ENCODE data around the gene NTSR2. TPM values are rescaled to one million over a fixed set of nuclear protein-coding genes. Genes with fewer than 3 reads are reported as not detected.

NTSR2 gene
- total and polyA plus RNA-seq, 8 donors = not detected

GRCh38 chr2:11701206-11701605, 31.2 kb upstream of the NTSR2 start:
- Histone ChIP-seq H3K4me1 (no peaks in the 10 kb centered on the region), H3K27me3 (no peaks in the 10 kb centered on the region), H3K9me3 (no peaks in the 10 kb centered on the region), H3K27ac (no peak overlapping the region), H3K4me3 (no peak overlapping the region), H3K36me3 (no peaks in the 10 kb centered on the region)
- DNase-seq (no peak), FAIRE-seq (no peak), ATAC-seq (no peak)
- TF ChIP-seq, protein P1, sequence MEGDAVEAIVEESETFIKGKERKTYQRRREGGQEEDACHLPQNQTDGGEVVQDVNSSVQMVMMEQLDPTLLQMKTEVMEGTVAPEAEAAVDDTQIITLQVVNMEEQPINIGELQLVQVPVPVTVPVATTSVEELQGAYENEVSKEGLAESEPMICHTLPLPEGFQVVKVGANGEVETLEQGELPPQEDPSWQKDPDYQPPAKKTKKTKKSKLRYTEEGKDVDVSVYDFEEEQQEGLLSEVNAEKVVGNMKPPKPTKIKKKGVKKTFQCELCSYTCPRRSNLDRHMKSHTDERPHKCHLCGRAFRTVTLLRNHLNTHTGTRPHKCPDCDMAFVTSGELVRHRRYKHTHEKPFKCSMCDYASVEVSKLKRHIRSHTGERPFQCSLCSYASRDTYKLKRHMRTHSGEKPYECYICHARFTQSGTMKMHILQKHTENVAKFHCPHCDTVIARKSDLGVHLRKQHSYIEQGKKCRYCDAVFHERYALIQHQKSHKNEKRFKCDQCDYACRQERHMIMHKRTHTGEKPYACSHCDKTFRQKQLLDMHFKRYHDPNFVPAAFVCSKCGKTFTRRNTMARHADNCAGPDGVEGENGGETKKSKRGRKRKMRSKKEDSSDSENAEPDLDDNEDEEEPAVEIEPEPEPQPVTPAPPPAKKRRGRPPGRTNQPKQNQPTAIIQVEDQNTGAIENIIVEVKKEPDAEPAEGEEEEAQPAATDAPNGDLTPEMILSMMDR (IDR thresholded peaks at IDR 0.05) = no peak
- WGBS, 2 donors = 89 to 90% methylated on average over 5 of the region's 5 CpGs
- intact Hi-C loops (cut with DNase I) = no loop called here

- intact Hi-C loops (cut with DNase I) = loop anchor here in 1 of 3 donors (5.0 kb wide), 1 partner anchor 82 kb away; no protein-coding TSS in a partner anchor
- Histone ChIP-seq H3K4me1 (no peaks in the 10 kb centered on the region), H3K27me3 (no peaks in the 10 kb centered on the region), H3K27ac (no peak overlapping the region), H3K9me3 (no peaks in the 10 kb centered on the region), H3K36me3 (no peaks in the 10 kb centered on the region), H3K4me3 (no peak overlapping the region)
- WGBS, 2 donors = 72 to 79% methylated on average over 9 of the region's 9 CpGs
- no peak for FAIRE-seq
- ATAC-seq = no peak
- no peak for DNase-seq
- TF ChIP-seq, protein P1 (IDR thresholded peaks at IDR 0.05) = no peak
Measured at GRCh38 chr2:11699686-11700670, 30.0 kb upstream of the NTSR2 start.

DNA sequence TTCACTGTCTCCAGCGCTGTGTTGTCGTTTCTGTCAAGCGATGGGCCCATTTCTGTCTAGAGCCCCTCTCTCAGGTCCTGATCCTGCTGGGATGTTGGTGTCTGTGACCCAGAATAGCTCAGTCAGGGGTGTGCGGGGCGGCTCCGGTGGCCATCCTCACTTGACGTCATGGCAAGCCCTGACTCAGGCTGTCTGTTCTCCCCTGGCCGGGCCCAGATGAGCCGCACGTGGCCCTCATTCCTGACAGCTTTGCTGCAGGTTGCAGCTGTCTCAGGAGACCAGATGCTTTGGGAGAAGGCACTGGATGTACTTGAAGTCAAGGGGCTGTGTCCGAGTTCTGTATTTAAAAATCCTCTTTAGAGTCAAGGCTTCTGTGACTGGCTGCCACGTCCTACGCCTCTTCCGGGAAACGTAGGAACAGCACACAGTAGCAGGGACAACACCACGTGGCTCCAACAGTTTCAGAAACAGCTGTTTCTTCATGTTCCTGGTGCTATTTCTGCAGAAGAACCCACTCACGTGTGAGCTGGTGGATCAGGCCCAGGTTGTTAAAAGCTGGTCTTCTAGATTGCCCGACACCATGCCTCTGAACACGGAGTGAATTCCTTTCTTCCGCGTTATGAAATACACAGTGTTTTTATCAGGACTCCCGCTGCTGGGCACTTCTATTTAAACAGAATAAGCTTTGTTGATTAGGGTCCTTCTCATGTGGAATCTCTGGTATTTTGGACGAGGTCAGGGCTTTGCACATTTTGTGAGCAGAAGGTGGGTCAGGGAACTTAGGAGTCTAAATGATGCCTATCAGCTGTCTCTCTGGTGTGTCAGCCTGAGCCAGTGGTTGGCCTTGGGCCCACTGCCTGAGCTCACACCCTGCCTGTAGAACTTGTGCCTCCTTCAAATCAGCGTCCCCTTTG, 28.3 kb upstream of the NTSR2 start:
- H3K4me3 ChIP-seq = no peak overlapping the region
- no peaks in the 10 kb centered on the region for H3K36me3 ChIP-seq
- H3K9me3 ChIP-seq = no peaks in the 10 kb centered on the region
- TF ChIP-seq, protein P1 (IDR thresholded peaks at IDR 0.05) = no peak
- ATAC-seq (peak; percentile 47 to 69 (median 58)), FAIRE-seq (no peak), DNase-seq (no peak)
- WGBS, 2 donors = 66 to 74% methylated on average over 24 of the region's 24 CpGs
- H3K27me3 ChIP-seq = no peaks in the 10 kb centered on the region
- no peaks in the 10 kb centered on the region for H3K4me1 ChIP-seq
- intact Hi-C loops (cut with DNase I) = loop anchor here in 1 of 3 donors (5.0 kb wide), 1 partner anchor 84 kb away; no protein-coding TSS in a partner anchor
- H3K27ac ChIP-seq = peak overlapping the region in 2 of 4 donors; percentile 19 to 49

DNA sequence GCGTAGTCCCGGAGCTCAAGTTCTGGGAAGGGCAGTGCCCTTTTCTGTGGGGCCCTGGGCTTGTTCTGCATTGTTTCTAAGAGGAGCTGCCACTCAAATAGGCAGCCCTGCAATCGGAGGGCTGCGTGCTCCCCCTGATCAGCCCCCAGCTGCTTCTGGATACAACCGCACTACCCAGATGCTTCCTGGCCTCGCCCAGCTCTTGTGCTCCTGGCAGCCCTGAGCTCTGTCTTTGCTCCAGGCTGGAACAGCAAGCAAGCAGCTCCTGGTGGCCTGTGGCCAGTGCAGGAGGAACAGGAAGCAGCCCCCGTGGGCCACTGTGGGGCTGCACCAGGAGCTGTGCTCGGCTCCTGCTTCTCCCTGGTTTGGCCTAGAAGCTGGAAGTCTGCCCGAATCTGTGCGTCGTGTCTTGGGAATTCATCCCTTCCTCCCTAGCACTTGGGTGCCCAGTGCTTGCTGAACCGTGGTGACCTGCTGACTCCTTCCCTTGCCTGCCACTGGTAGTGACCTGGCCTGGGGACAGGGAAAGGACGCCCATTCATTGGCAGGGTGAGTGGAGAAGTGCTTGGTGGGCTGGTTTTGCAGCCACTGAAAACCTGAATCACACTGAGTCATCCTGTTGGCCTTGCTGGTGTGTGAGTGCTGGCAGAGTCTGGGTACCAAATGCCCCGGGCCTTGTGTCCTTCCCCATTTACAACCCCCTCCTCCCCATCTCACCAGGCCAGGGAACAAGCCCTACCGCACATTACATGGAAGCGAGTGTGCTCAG, 27.3 kb upstream of the NTSR2 start:
- Histone ChIP-seq H3K4me1 (no peaks in the 10 kb centered on the region), H3K36me3 (no peaks in the 10 kb centered on the region), H3K27me3 (no peaks in the 10 kb centered on the region), H3K9me3 (no peaks in the 10 kb centered on the region), H3K27ac (no peak overlapping the region), H3K4me3 (no peak overlapping the region)
- TF ChIP-seq, protein P1 (IDR thresholded peaks at IDR 0.05) = no peak
- FAIRE-seq = no peak
- ATAC-seq = peak in 1 of 4 donors; percentile 9
- WGBS, 2 donors = 77 to 80% methylated on average over 16 of the region's 16 CpGs
- intact Hi-C loops (cut with DNase I) = loop anchor here in 1 of 3 donors (5.0 kb wide), 1 partner anchor 85 kb away; no protein-coding TSS in a partner anchor
- no peak for DNase-seq
